GM18858 (cell line): ENCODE measurements around the gene SPEM1.

Source experiments
- ATAC-seq: cut with Tn5 transposase; IDR thresholded peaks from one replicate; pipeline ENCODE4 v1.9.1; 2021; ENCODE audit not compliant: unreplicated experiment

SPEM1 gene

GRCh38 chr17:7417056-7417655, 3.0 kb upstream of the SPEM1 start:
- ATAC-seq, result no peak

- no peak for ATAC-seq
Measured at GRCh38 chr17:7418472-7419152, 1.5 kb upstream of the SPEM1 start.

GRCh38 chr17:7421186-7421585, 1.1 kb downstream of the SPEM1 start:
- ATAC-seq, result no peak

GRCh38 chr17:7423679-7424078, 3.6 kb downstream of the SPEM1 start:
- ATAC-seq, result no peak

GRCh38 chr17:7425316-7425715, 5.2 kb downstream of the SPEM1 start, which contains the start of gene SPEM2:
Gene SPEM2, plus strand, starts transcription at chr17:7425616. Its CDS starts 73 bp downstream, at chr17:7425689.
- ATAC-seq, result no peak

- no peak for ATAC-seq
Measured at GRCh38 chr17:7425756-7426155, 5.6 kb downstream of the SPEM1 start.

- ATAC-seq, result no peak
Measured at GRCh38 chr17:7426203-7426863, 6.2 kb downstream of the SPEM1 start.

GRCh38 chr17:7426896-7427489, 6.9 kb downstream of the SPEM1 start:
- no peak for ATAC-seq

- ATAC-seq, result no peak
Measured at GRCh38 chr17:7427549-7427948, 7.4 kb downstream of the SPEM1 start.

- ATAC-seq, result no peak
Measured at GRCh38 chr17:7428557-7428956, 8.4 kb downstream of the SPEM1 start, which contains the start of gene SPEM3. Gene SPEM3, plus strand, starts transcription at chr17:7428857. Its CDS starts 46 bp downstream, at chr17:7428903.

- ATAC-seq, result no peak
Measured at GRCh38 chr17:7429722-7430121, 9.6 kb downstream of the SPEM1 start.

- ATAC-seq, result no peak
Measured at GRCh38 chr17:7431231-7431630, 11.1 kb downstream of the SPEM1 start.

- no peak for ATAC-seq
Measured at GRCh38 chr17:7432296-7432695, 12.2 kb downstream of the SPEM1 start.

- ATAC-seq, result no peak
Measured at GRCh38 chr17:7435676-7436555, 15.8 kb downstream of the SPEM1 start.

GRCh38 chr17:7436556-7437368, 16.6 kb downstream of the SPEM1 start:
- ATAC-seq, result no peak

- no peak for ATAC-seq
Measured at GRCh38 chr17:7437369-7437863, 17.3 kb downstream of the SPEM1 start.

- ATAC-seq, result no peak
Measured at GRCh38 chr17:7437950-7438614, 18.0 kb downstream of the SPEM1 start.

GRCh38 chr17:7438656-7439460, 18.7 kb downstream of the SPEM1 start:
- no peak for ATAC-seq
